HEK293 (cell line): ENCODE results near the gene JHY.

ENCODE experiments used
- CTCF ChIA-PET: fragments of 350-600 bp; formaldehyde crosslinking; extraction: SDS; loops from one replicate; lab custom pipeline; 2021; ENCODE audit warnings: antibody characterized with exemption; lab: Yijun Ruan, JAX
- POLR2A ChIA-PET: fragments of 300-600 bp; formaldehyde crosslinking; extraction: SDS; loops from one replicate; lab custom pipeline; 2020; ENCODE audit warnings: antibody characterized with exemption, inconsistent platforms; lab: Yijun Ruan, JAX
- H3K27ac ChIP-seq: fragments of 200-500 bp; sonication (Bioruptor generic); 2 replicates; pipeline ENCODE4 v1.5.1; 2014; ENCODE audit warnings: low read depth, low read length, control low read depth, inconsistent platforms; ENCODE audit errors: extremely low read depth
- H3K36me3 ChIP-seq, 2 experiments: fragments of 200-500 bp in 1 of 2; sonication (Bioruptor generic) in 1 of 2; 1 replicate in 1 of 2; 2 replicates in 1 of 2; pipeline ENCODE4 v1.5.1; 2014 to 2017; ENCODE audit warnings: inconsistent platforms in 2 of 2, low read length in 2 of 2; ENCODE audit not compliant: control insufficient read depth in 2 of 2, insufficient read depth in 1 of 2
- H3K4me1 ChIP-seq: fragments of 200-500 bp; sonication (Bioruptor generic); 2 replicates; pipeline ENCODE4 v1.5.1; 2014; ENCODE audit warnings: mild to moderate bottlenecking, low read length, inconsistent platforms; ENCODE audit not compliant: control insufficient read depth, insufficient read depth
- H3K4me3 ChIP-seq: 2 replicates; pipeline ENCODE4 v1.5.1; 2011; ENCODE audit warnings: low read depth, mild to moderate bottlenecking, control low read depth, low read length, moderate library complexity
- H3K9me3 ChIP-seq: fragments of 200-500 bp; sonication (Bioruptor generic); 2 replicates; pipeline ENCODE4 v1.5.1; 2014; ENCODE audit warnings: low read depth, low read length, inconsistent platforms; ENCODE audit not compliant: control insufficient read depth, insufficient read depth
- EGR2 ChIP-seq: fragments of 450-650 bp; formaldehyde crosslinking; IDR thresholded peaks from 2 replicates; pipeline ENCODE4 v1.5.1; 2016; ENCODE audit warnings: low read depth, missing biosample characterization, missing genetic modification characterization
- GLI4 ChIP-seq: fragments of 450-650 bp; formaldehyde crosslinking; IDR thresholded peaks from 2 replicates; pipeline ENCODE4 v1.5.1; 2016; ENCODE audit warnings: missing biosample characterization, missing genetic modification characterization
- ZNF202 ChIP-seq: fragments of 450-650 bp; formaldehyde crosslinking; IDR thresholded peaks from 2 replicates; pipeline ENCODE4 v1.5.1; 2016; ENCODE audit warnings: missing biosample characterization, missing genetic modification characterization, borderline replicate concordance
- ZNF404 ChIP-seq: fragments of 450-650 bp; formaldehyde crosslinking; IDR thresholded peaks from 2 replicates; pipeline ENCODE4 v1.5.1; 2017; ENCODE audit warnings: missing biosample characterization, missing genetic modification characterization
- ZNF521 ChIP-seq: fragments of 450-650 bp; formaldehyde crosslinking; IDR thresholded peaks from 2 replicates; pipeline ENCODE4 v1.5.1; 2017; ENCODE audit warnings: missing biosample characterization, mild to moderate bottlenecking, missing genetic modification characterization
- ZNF677 ChIP-seq: fragments of 450-650 bp; IDR thresholded peaks from 2 replicates; pipeline ENCODE4 v1.5.0; 2018; ENCODE audit warnings: missing biosample characterization, mild to moderate bottlenecking, missing genetic modification characterization, moderate library complexity
- ZSCAN16 ChIP-seq: fragments of 450-650 bp; formaldehyde crosslinking; IDR thresholded peaks from 2 replicates; pipeline ENCODE4 v1.5.1; 2016; ENCODE audit warnings: missing biosample characterization, missing genetic modification characterization
- ZSCAN23 ChIP-seq: fragments of 450-650 bp; formaldehyde crosslinking; IDR thresholded peaks from 2 replicates; pipeline ENCODE4 v1.5.1; 2016; ENCODE audit warnings: missing biosample characterization, missing genetic modification characterization
- ZSCAN30 ChIP-seq: fragments of 450-650 bp; IDR thresholded peaks from 2 replicates; pipeline ENCODE4 v1.5.1; 2018; ENCODE audit warnings: missing biosample characterization, mild to moderate bottlenecking, missing genetic modification characterization, moderate library complexity
- TF ChIP-seq, protein P1 (sequence below): IDR thresholded peaks from 2 replicates; pipeline ENCODE4 v1.6.1; 2011; ENCODE audit warnings: mild to moderate bottlenecking, low read depth, low read length, borderline replicate concordance
- TF ChIP-seq, protein P2 (sequence below): fragments of 450-650 bp; formaldehyde crosslinking; IDR thresholded peaks from 2 replicates; pipeline ENCODE4 v1.5.1; 2016; ENCODE audit warnings: missing biosample characterization, missing genetic modification characterization
- TF ChIP-seq, protein P3 (sequence below): fragments of 450-650 bp; formaldehyde crosslinking; IDR thresholded peaks from 2 replicates; pipeline ENCODE4 v1.5.1; 2016; ENCODE audit warnings: missing biosample characterization, missing genetic modification characterization
- TF ChIP-seq, protein P4 (sequence below): fragments of 450-650 bp; formaldehyde crosslinking; IDR thresholded peaks from 2 replicates; pipeline ENCODE4 v1.5.1; 2016; ENCODE audit warnings: missing biosample characterization, missing genetic modification characterization

JHY gene

DNA sequence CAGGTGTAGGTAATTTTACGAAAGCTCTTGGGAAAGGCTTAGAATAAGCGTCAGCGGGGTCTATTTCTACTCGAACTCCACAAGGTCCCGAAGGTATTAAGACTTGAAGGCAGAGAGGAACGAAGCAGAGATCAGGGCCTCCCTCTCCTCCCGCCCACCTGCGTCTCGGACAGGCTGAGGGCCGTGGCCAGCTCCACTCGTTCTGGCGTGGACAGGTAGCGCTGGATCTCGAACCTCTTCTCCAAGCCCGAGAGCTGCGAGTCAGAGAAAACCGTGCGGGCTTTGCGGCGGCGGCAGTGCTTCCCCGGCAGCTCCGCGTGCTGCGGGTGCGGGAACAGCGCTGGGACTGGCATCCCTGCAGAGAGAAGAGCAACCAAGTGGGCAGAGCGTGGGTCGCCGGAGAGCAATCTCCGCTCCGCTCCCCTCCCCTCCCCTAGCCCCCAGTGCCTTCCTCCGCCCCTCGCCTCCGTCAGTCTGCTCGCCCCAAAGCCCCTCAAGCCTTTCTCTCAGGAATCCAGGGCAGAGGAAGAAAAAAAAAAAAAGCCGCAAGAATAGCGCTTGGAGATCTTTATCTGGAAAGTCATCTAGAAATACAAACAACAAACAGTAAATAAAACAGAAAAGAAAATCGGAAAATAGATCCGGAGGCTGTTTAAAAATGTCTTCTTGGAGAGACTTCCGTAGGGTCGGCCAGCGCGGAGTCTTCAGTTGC lies 96.7 kb downstream of the JHY start:
- TF ChIP-seq ZSCAN16 (tag by site-specific recombination): no peak
- TF ChIP-seq, protein P1, sequence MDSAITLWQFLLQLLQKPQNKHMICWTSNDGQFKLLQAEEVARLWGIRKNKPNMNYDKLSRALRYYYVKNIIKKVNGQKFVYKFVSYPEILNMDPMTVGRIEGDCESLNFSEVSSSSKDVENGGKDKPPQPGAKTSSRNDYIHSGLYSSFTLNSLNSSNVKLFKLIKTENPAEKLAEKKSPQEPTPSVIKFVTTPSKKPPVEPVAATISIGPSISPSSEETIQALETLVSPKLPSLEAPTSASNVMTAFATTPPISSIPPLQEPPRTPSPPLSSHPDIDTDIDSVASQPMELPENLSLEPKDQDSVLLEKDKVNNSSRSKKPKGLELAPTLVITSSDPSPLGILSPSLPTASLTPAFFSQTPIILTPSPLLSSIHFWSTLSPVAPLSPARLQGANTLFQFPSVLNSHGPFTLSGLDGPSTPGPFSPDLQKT: no peak
- POLR2A ChIA-PET: no interaction called here
- CTCF ChIA-PET: no interaction called here
- no peaks in the 10 kb centered on the region for H3K9me3 ChIP-seq
- H3K27ac ChIP-seq: no peak overlapping the region
- no peaks in the 10 kb centered on the region for H3K36me3 ChIP-seq
- H3K4me1 ChIP-seq: 0 out of 2 replicates have a peak, but pooled peaks cover 2% of the 10 kb centered on the region
- H3K4me3 ChIP-seq: no peak overlapping the region

DNA sequence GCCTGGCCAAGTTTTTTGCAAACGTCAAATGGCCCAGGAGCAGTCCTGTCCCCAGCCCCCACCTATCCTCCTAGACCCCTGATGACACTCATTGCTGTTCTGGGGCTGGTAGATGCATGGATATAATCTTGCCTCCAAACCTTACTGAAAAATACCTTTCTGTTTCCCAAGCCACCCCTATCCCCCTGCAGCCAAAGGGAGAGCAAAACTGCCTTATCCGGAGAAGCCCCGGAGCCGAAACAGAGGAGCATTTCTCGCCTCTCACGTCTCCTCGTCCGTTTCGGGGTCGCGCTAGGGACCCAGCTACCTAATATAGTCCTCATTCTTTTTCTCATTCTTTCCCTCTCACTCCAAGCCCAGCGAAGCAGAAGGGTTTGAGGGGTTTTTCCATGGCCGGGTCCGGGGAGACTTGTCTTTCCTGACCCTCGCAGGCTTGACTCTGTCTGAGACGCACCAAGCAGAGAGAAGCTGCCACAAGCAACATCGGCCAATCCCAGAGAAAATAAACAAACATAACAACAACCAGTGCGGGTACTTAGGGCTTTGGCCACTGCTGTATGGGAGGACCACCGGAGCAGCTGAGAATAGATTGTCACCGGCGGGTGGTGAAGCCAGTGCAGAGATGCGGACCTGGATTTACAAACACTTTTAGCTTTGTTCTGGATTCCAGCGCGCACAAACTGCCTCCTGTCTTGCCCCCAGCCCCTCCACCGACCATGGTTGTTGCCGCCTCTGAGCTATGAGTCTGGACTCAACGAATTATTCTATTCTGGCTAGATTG lies 97.4 kb downstream of the JHY start:
- Histone ChIP-seq H3K27ac (no peak overlapping the region), H3K36me3 (no peaks in the 10 kb centered on the region), H3K4me1 (0 out of 2 replicates have a peak, but pooled peaks cover 2% of the 10 kb centered on the region), H3K4me3 (no peak overlapping the region), H3K9me3 (no peaks in the 10 kb centered on the region)
- TF ChIP-seq ZNF521 (tag by site-specific recombination): no peak
- no peak for TF ChIP-seq ZNF202 (tag by site-specific recombination)
- TF ChIP-seq, protein P2, sequence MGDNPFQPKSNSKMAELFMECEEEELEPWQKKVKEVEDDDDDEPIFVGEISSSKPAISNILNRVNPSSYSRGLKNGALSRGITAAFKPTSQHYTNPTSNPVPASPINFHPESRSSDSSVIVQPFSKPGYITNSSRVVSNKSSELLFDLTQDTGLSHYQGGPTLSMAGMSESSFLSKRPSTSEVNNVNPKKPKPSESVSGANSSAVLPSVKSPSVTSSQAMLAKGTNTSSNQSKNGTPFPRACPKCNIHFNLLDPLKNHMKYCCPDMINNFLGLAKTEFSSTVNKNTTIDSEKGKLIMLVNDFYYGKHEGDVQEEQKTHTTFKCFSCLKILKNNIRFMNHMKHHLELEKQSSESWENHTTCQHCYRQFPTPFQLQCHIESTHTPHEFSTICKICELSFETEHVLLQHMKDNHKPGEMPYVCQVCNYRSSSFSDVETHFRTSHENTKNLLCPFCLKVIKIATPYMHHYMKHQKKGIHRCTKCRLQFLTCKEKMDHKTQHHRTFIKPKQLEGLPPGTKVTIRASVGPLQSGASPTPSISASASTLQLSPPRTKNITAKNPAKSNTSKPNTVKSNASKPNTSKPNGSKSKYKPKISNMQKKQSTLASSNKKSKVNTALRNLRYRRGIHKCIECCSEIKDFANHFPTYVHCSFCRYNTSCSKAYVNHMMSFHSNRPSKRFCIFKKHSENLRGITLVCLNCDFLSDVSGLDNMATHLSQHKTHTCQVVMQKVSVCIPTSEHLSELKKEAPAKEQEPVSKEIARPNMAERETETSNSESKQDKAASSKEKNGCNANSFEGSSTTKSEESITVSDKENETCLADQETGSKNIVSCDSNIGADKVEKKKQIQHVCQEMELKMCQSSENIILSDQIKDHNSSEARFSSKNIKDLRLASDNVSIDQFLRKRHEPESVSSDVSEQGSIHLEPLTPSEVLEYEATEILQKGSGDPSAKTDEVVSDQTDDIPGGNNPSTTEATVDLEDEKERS (tag by site-specific recombination): no peak
- TF ChIP-seq ZSCAN30 (tag by site-specific recombination): no peak
- no peak for TF ChIP-seq GLI4 (tag by site-specific recombination)
- no peak for TF ChIP-seq ZSCAN23 (tag by site-specific recombination)
- no peak for TF ChIP-seq ZNF404 (tag by site-specific recombination)
- TF ChIP-seq, protein P3, sequence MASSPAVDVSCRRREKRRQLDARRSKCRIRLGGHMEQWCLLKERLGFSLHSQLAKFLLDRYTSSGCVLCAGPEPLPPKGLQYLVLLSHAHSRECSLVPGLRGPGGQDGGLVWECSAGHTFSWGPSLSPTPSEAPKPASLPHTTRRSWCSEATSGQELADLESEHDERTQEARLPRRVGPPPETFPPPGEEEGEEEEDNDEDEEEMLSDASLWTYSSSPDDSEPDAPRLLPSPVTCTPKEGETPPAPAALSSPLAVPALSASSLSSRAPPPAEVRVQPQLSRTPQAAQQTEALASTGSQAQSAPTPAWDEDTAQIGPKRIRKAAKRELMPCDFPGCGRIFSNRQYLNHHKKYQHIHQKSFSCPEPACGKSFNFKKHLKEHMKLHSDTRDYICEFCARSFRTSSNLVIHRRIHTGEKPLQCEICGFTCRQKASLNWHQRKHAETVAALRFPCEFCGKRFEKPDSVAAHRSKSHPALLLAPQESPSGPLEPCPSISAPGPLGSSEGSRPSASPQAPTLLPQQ (tag by site-specific recombination): no peak
- TF ChIP-seq, protein P4, sequence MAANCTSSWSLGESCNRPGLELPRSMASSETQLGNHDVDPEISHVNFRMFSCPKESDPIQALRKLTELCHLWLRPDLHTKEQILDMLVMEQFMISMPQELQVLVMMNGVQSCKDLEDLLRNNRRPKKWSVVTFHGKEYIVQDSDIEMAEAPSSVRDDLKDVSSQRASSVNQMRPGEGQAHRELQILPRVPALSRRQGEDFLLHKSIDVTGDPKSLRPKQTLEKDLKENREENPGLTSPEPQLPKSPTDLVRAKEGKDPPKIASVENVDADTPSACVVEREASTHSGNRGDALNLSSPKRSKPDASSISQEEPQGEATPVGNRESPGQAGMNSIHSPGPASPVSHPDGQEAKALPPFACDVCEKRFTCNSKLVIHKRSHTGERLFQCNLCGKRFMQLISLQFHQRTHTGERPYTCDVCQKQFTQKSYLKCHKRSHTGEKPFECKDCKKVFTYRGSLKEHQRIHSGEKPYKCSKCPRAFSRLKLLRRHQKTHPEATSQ (tag by site-specific recombination): no peak
- no peak for TF ChIP-seq ZNF677 (tag by site-specific recombination)
- TF ChIP-seq EGR2 (tag by site-specific recombination): no peak
- CTCF ChIA-PET: no interaction called here
- POLR2A ChIA-PET: no interaction called here
